GM12878 (cell line): ENCODE measurements around the gene FAM50A. TPM values are rescaled to one million over a fixed set of nuclear protein-coding genes. Genes with fewer than 3 reads are reported as not detected.

Experiments
- ATAC-seq: fragments of 200-7000 bp; cut with Tn5 transposase; 3 replicates; pipeline ENCODE4 v1.9.1; 2020; ENCODE audit warnings: mild to moderate bottlenecking, moderate library complexity
- BruUV-seq: library from RNA; stranded (reverse); fragments of 400-500 nt; replicated peaks from 2 replicates; lab custom pipeline; 2021; lab: Mats Ljungman, UMichigan
- CTCF ChIA-PET: fragments of 300-600 bp; sonication (Branson Sonifier 250); formaldehyde crosslinking; extraction: SDS; loops from one replicate; lab custom pipeline; 2021; ENCODE audit warnings: inconsistent platforms; lab: Yijun Ruan, JAX
- POLR2A ChIA-PET: fragments of 350-600 bp; formaldehyde crosslinking; extraction: SDS; loops from one replicate; lab custom pipeline; 2021; ENCODE audit warnings: inconsistent platforms; lab: Charles Lee
- RAD21 ChIA-PET: fragments of 300-600 bp; sonication (Branson Sonifier 250); formaldehyde crosslinking; loops from one replicate; lab custom pipeline; 2023; ENCODE audit warnings: antibody characterized with exemption; ENCODE audit not compliant: unreplicated experiment; lab: Charles Lee
- SMC1A ChIA-PET: fragments of 300-600 bp; sonication (Branson Sonifier 250); formaldehyde crosslinking; loops from one replicate; lab custom pipeline; 2023; ENCODE audit not compliant: unreplicated experiment, uncharacterized antibody; lab: Charles Lee
- DNase-seq: peaks from one replicate; pipeline ENCODE4 v3.0.0-alpha.2; 2011; ENCODE audit warnings: low read depth, low spot score
- FAIRE-seq: peaks from 3 replicates; lab custom pipeline; 2011; peaks lifted over from hg19 to GRCh38; lab: Jason Lieb, UNC
- H2AFZ ChIP-seq: 2 replicates; pipeline ENCODE4 v1.6.0; 2011; ENCODE audit warnings: low read depth, low read length, control low read depth; ENCODE audit not compliant: control insufficient read depth
- H3K27ac ChIP-seq: 2 replicates; pipeline ENCODE4 v1.5.1; 2011; ENCODE audit warnings: control low read depth; ENCODE audit not compliant: control insufficient read depth, insufficient read depth
- H3K27me3 ChIP-seq, 2 experiments: replicated peaks in 1 of 2; 2 replicates each; pipeline versions ENCODE4 v1.6.0 to v1.6.1; 2011; ENCODE audit warnings: low read length in 1 of 2; ENCODE audit not compliant: control insufficient read depth in 2 of 2, insufficient read depth in 2 of 2
- H3K36me3 ChIP-seq, 2 experiments: 2 replicates each; pipeline ENCODE4 v1.5.1; 2011; ENCODE audit warnings: low read length in 1 of 2; ENCODE audit not compliant: control insufficient read depth in 2 of 2, insufficient read depth in 2 of 2
- H3K4me1 ChIP-seq: 2 replicates; pipeline ENCODE4 v1.6.1; 2011; ENCODE audit warnings: mild to moderate bottlenecking, low read length, moderate library complexity, mixed read lengths; ENCODE audit not compliant: control insufficient read depth, insufficient read depth
- H3K4me2 ChIP-seq: 2 replicates; pipeline ENCODE4 v1.6.0; 2011; ENCODE audit warnings: control low read depth; ENCODE audit not compliant: control insufficient read depth, insufficient read depth
- H3K4me3 ChIP-seq: fragments of 200-600 bp; sonication (generic); 2 replicates; pipeline ENCODE4 v1.5.1; 2016
- H3K79me2 ChIP-seq: 2 replicates; pipeline ENCODE4 v1.6.0; 2011; ENCODE audit warnings: low read length; ENCODE audit not compliant: control insufficient read depth, insufficient read depth
- H3K9ac ChIP-seq: 2 replicates; pipeline ENCODE4 v1.8.0; 2011; ENCODE audit warnings: low read length, control low read depth, mixed read lengths; ENCODE audit not compliant: control insufficient read depth, insufficient read depth
- H3K9me3 ChIP-seq: replicated peaks from 3 replicates; pipeline ENCODE4 v1.5.1; 2011; ENCODE audit warnings: mild to moderate bottlenecking, low read length; ENCODE audit not compliant: control insufficient read depth, insufficient read depth
- H4K20me1 ChIP-seq: 2 replicates; pipeline ENCODE4 v1.6.0; 2011; ENCODE audit not compliant: control insufficient read depth, insufficient read depth
- BHLHE40 ChIP-seq, 2 experiments: fragments of 450-650 bp in 1 of 2; IDR thresholded peaks; 2 replicates each; pipeline ENCODE4 v1.6.1; 2011 to 2017; ENCODE audit warnings: low read depth in 2 of 2, borderline replicate concordance in 1 of 2, improper control_type of control experiment in 1 of 2, low read length in 1 of 2, mild to moderate bottlenecking in 1 of 2
- CREB1 ChIP-seq: IDR thresholded peaks from 2 replicates; pipeline ENCODE4 v1.6.1; 2012; ENCODE audit warnings: low read depth, mild to moderate bottlenecking, inconsistent platforms
- FOXM1 ChIP-seq: IDR thresholded peaks from 2 replicates; pipeline ENCODE4 v1.6.1; 2012; ENCODE audit warnings: low read depth, mild to moderate bottlenecking, inconsistent platforms, low read length, moderate library complexity
- HSF1 ChIP-seq: fragments of 150-350 bp; IDR thresholded peaks from 2 replicates; pipeline ENCODE4 v1.6.1; 2014; ENCODE audit warnings: mild to moderate bottlenecking, low read depth, low read length
- JUND ChIP-seq: IDR thresholded peaks from 2 replicates; pipeline ENCODE4 v1.6.1; 2012; ENCODE audit warnings: low read depth, mild to moderate bottlenecking, low read length, improper control_type of control experiment, moderate library complexity
- SP1 ChIP-seq: IDR thresholded peaks from one replicate; pipeline ENCODE4 v1.6.1; 2011; ENCODE audit warnings: low read depth, low read length
- TCF3 ChIP-seq: IDR thresholded peaks from 2 replicates; pipeline ENCODE4 v1.6.1; 2012; ENCODE audit warnings: low read depth, mild to moderate bottlenecking, low read length, borderline replicate concordance; ENCODE audit not compliant: insufficient read depth
- ZBED1 ChIP-seq: IDR thresholded peaks from 2 replicates; pipeline ENCODE4 v1.6.1; 2016; ENCODE audit warnings: borderline replicate concordance
- WGBS: methylation state at CpG from one replicate; pipeline ENCODE4 v1.1.6; 2016; ENCODE audit warnings: low lambda C conversion rate; ENCODE audit not compliant: insufficient replicate concordance, insufficient coverage; ENCODE audit errors: missing lambda C conversion rate; 5-methylcytosine and 5-hydroxymethylcytosine counted together
- in situ Hi-C: fragments of 300-500 bp; cut with MboI; formaldehyde crosslinking; loops from 9 replicates; pipeline ENCODE4 v1.14.3; 2018; ENCODE audit warnings: mixed read lengths
- intact Hi-C: fragments of 100-400 bp; cut with micrococcal nuclease; formaldehyde crosslinking; loops from one replicate; pipeline ENCODE4 v1.14.2; 2022; ENCODE audit not compliant: unreplicated experiment
- polyA plus RNA-seq, 11 experiments: library from polyadenylated mRNA; depleted of rRNA in 4 of 11; unstranded in 6 of 11; stranded (reverse) in 5 of 11; fragments of >200 nt; fragmentation: Nextera tagmentation in 4 of 11; fragmentation: Illumina TruSeq in 1 of 11; extraction: Ambion mirVana in 4 of 11; extraction: Trizol in 1 of 11; gene quantifications; 1 replicate in 1 of 11; 2 replicates in 10 of 11; pipeline versions ENCODE4 v1.2.1 to v1.2.3, GENCODE V29; 2011 to 2016; ENCODE audit warnings: inconsistent platforms in 2 of 11, missing spikeins in 2 of 11, low read depth in 1 of 11
- total RNA-seq, 4 experiments: library from RNA; depleted of rRNA in 3 of 4; stranded (reverse); fragments of >200 nt in 3 of 4; fragmentation: Illumina TruSeq in 1 of 4; extraction: Trizol in 1 of 4; gene quantifications; 2 replicates each; pipeline versions ENCODE4 v1.2.1 to v1.2.3, GENCODE V29; 2013 to 2021
- TF ChIP-seq, protein P1 (sequence below): fragments of 450-650 bp; IDR thresholded peaks from 2 replicates; pipeline ENCODE4 v1.6.1; 2016; ENCODE audit warnings: mild to moderate bottlenecking

FAM50A gene
- total and polyA plus RNA-seq, 10 of the 15 experiments (the other 5 are each of a cell fraction or from before 2014, with no cell fraction given), result 4.2 to 46.7 (median 34.6) TPM

- TF ChIP-seq JUND (no peak), ZBED1 (no peak), SP1 (no peak), TCF3 (no peak), HSF1 (no peak), BHLHE40 (IDR thresholded peaks at IDR 0.05; ENCODE audit: borderline replicate concordance in 1 of 2, low read depth in 2 of 2, low read length in 1 of 2) (no peak), FOXM1 (no peak), CREB1 (no peak)
- TF ChIP-seq, protein P1, sequence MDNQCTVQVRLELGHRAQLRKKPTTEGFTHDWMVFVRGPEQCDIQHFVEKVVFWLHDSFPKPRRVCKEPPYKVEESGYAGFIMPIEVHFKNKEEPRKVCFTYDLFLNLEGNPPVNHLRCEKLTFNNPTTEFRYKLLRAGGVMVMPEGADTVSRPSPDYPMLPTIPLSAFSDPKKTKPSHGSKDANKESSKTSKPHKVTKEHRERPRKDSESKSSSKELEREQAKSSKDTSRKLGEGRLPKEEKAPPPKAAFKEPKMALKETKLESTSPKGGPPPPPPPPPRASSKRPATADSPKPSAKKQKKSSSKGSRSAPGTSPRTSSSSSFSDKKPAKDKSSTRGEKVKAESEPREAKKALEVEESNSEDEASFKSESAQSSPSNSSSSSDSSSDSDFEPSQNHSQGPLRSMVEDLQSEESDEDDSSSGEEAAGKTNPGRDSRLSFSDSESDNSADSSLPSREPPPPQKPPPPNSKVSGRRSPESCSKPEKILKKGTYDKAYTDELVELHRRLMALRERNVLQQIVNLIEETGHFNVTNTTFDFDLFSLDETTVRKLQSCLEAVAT, result no peak
- ChIA-PET SMC1A (no interaction called here), RAD21 (no interaction called here), POLR2A (no interaction called here), CTCF (no interaction called here)
- no TSS peak for BruUV-seq
- 57% methylated on average over 7 of the region's 7 CpGs for WGBS
- FAIRE-seq, result no peak
- Histone ChIP-seq H3K27ac (no peak overlapping the region), H3K4me2 (no peak overlapping the region), H3K4me3 (no peak overlapping the region), H2AFZ (no peak overlapping the region), H3K79me2 (peaks cover 12% of the 10 kb centered on the region), H3K4me1 (no peaks in the 10 kb centered on the region), H3K27me3 (no peaks in the 10 kb centered on the region), H4K20me1 (no peaks in the 10 kb centered on the region), H3K9ac (no peak overlapping the region), H3K36me3 (peaks cover 0 to 2% of the 10 kb centered on the region in 2 experiments; a peak in 1 of 4 replicates), H3K9me3 (no peaks in the 10 kb centered on the region; the same call in 2 of the 3 replicates)
- intact Hi-C loops, result no loop called here
- no peak for DNase-seq
- ATAC-seq, result no peak
- in situ Hi-C loops, result no loop called here
These were observed 13.0 kb upstream of the FAM50A start for GRCh38 chrX:154430916-154431315.
